ENCODE measurements around the gene ZYX. TPM values are rescaled to one million over a fixed set of nuclear protein-coding genes. Genes with fewer than 3 reads are reported as not detected.
A peak's percentile ranks its signal among the peaks of the same experiment; 100 is the strongest.
"Not testable (repeated sequence)": the region's sequence is repeated elsewhere in the genome, so short reads cannot be mapped to it uniquely, and the experiment has no call there.

The ZYX gene
- total RNA-seq, 2 experiments from 2014 or later: 189 TPM

GRCh38 chr7:143397710-143398530 is 16.8 kb downstream of the ZYX start:
- H3K9me3 Mint-ChIP-seq: no peaks in the 10 kb centered on the region
- ChIA-PET CTCF (interaction anchor here (1.0 to 1.3 kb wide), 3 partner anchors 8 to 62 kb away, joined by 3 to 4 read pairs (median 4); no protein-coding TSS in a partner anchor), POLR2A (no interaction called here)
- peaks cover 14% of the 10 kb centered on the region for H3K4me1 Mint-ChIP-seq
- no peak overlapping the region for H3K4me3 Mint-ChIP-seq
- peaks cover 2% of the 10 kb centered on the region for H3K36me3 Mint-ChIP-seq (ENCODE audit: low read depth)
- DNase-seq: no peak
- no peak overlapping the region for H3K27ac Mint-ChIP-seq
- H3K27me3 Mint-ChIP-seq: no peaks in the 10 kb centered on the region

- Mint-ChIP-seq H3K27me3 (no peaks in the 10 kb centered on the region), H3K27ac (no peak overlapping the region), H3K4me3 (no peak overlapping the region), H3K36me3 (ENCODE audit: low read depth) (no peaks in the 10 kb centered on the region), H3K9me3 (no peaks in the 10 kb centered on the region), H3K4me1 (peaks cover 15% of the 10 kb centered on the region)
- DNase-seq: no peak
- ChIA-PET POLR2A (no interaction called here), CTCF (interaction anchor here (1.0 to 1.3 kb wide), 3 partner anchors 8 to 63 kb away, joined by 3 to 4 read pairs (median 4); no protein-coding TSS in a partner anchor)
These were observed 17.5 kb downstream of the ZYX start for GRCh38 chr7:143398616-143399015.

GRCh38 chr7:143399151-143399550 is 18.0 kb downstream of the ZYX start:
- POLR2A ChIA-PET: no interaction called here
- H3K27me3 Mint-ChIP-seq: no peaks in the 10 kb centered on the region
- DNase-seq: no peak
- no peaks in the 10 kb centered on the region for H3K9me3 Mint-ChIP-seq
- no peak overlapping the region for H3K27ac Mint-ChIP-seq
- no peak overlapping the region for H3K4me3 Mint-ChIP-seq
- CTCF ChIA-PET: interaction anchor here (1.0 to 1.3 kb wide), 3 partner anchors 9 to 63 kb away, joined by 3 to 4 read pairs (median 3); no protein-coding TSS in a partner anchor
- H3K4me1 Mint-ChIP-seq: peaks cover 13% of the 10 kb centered on the region
- H3K36me3 Mint-ChIP-seq (ENCODE audit: low read depth): no peaks in the 10 kb centered on the region

GRCh38 chr7:143399642-143400041 is 18.5 kb downstream of the ZYX start:
- no peak overlapping the region for H3K27ac Mint-ChIP-seq
- ChIA-PET CTCF (interaction anchor here (1.3 kb wide), 2 partner anchors 9 to 15 kb away, joined by 3 read pairs; no protein-coding TSS in a partner anchor), POLR2A (no interaction called here)
- no peaks in the 10 kb centered on the region for H3K36me3 Mint-ChIP-seq (ENCODE audit: low read depth)
- no peak for DNase-seq
- no peaks in the 10 kb centered on the region for H3K27me3 Mint-ChIP-seq
- no peaks in the 10 kb centered on the region for H3K9me3 Mint-ChIP-seq
- no peak overlapping the region for H3K4me3 Mint-ChIP-seq
- H3K4me1 Mint-ChIP-seq: peaks cover 13% of the 10 kb centered on the region

- CTCF ChIA-PET: interaction anchor here (0.6 to 3.7 kb wide), 8 partner anchors 9 to 161 kb away, joined by 3 to 18 read pairs (median 3); no protein-coding TSS in a partner anchor
- H3K4me1 Mint-ChIP-seq: peaks cover 10% of the 10 kb centered on the region
- no peaks in the 10 kb centered on the region for H3K27me3 Mint-ChIP-seq
- no peak overlapping the region for H3K4me3 Mint-ChIP-seq
- H3K27ac Mint-ChIP-seq: no peak overlapping the region
- no peaks in the 10 kb centered on the region for H3K9me3 Mint-ChIP-seq
- POLR2A ChIA-PET: no interaction called here
- H3K36me3 Mint-ChIP-seq (ENCODE audit: low read depth): no peaks in the 10 kb centered on the region
- no peak for DNase-seq
These were observed 20.1 kb downstream of the ZYX start for GRCh38 chr7:143401265-143401664.

- peaks cover 19% of the 10 kb centered on the region for H3K4me1 Mint-ChIP-seq
- POLR2A ChIA-PET; H3K27ac Mint-ChIP-seq; H3K9me3 Mint-ChIP-seq; H3K36me3 Mint-ChIP-seq (ENCODE audit: low read depth); H3K27me3 Mint-ChIP-seq; DNase-seq; H3K4me3 Mint-ChIP-seq: not testable (repeated sequence)
- CTCF ChIA-PET: interaction anchor here (0.9 to 3.7 kb wide), 4 partner anchors 18 to 187 kb away, joined by 3 to 18 read pairs (median 5); no protein-coding TSS in a partner anchor
These were observed 21.1 kb downstream of the ZYX start for GRCh38 chr7:143402233-143402632.

GRCh38 chr7:143405173-143406001 is 24.2 kb downstream of the ZYX start:
- Mint-ChIP-seq H3K4me3 (no peak overlapping the region), H3K9me3 (no peaks in the 10 kb centered on the region), H3K36me3 (ENCODE audit: low read depth) (peaks cover 2% of the 10 kb centered on the region), H3K4me1 (peaks cover 44% of the 10 kb centered on the region), H3K27ac (no peak overlapping the region), H3K27me3 (no peaks in the 10 kb centered on the region)
- CTCF ChIA-PET: interaction anchor here (1.0 to 5.3 kb wide), 7 partner anchors 10 to 165 kb away, joined by 3 to 41 read pairs (median 8); no protein-coding TSS in a partner anchor
- POLR2A ChIA-PET: interaction anchor here (0.6 kb wide), 1 partner anchor 41 kb away, joined by 5 read pairs; no protein-coding TSS in a partner anchor
- DNase-seq: no peak

GRCh38 chr7:143406002-143406357 is 24.8 kb downstream of the ZYX start:
- DNase-seq: no peak
- ChIA-PET POLR2A (no interaction called here), CTCF (interaction anchor here (1.0 to 5.3 kb wide), 6 partner anchors 10 to 165 kb away, joined by 3 to 41 read pairs (median 8); no protein-coding TSS in a partner anchor)
- Mint-ChIP-seq H3K36me3 (ENCODE audit: low read depth) (peaks cover 2% of the 10 kb centered on the region), H3K4me3 (no peak overlapping the region), H3K27ac (no peak overlapping the region), H3K4me1 (peaks cover 47% of the 10 kb centered on the region), H3K9me3 (no peaks in the 10 kb centered on the region), H3K27me3 (no peaks in the 10 kb centered on the region)

GRCh38 chr7:143407287-143408251 is 26.4 kb downstream of the ZYX start:
- CTCF ChIA-PET: interaction anchor here (0.6 to 5.3 kb wide), 14 partner anchors 8 to 167 kb away, joined by 3 to 41 read pairs (median 4); no protein-coding TSS in a partner anchor
- H3K27ac Mint-ChIP-seq: peak overlapping the region; percentile 56
- DNase-seq: peak; percentile 46
- no peaks in the 10 kb centered on the region for H3K27me3 Mint-ChIP-seq
- H3K9me3 Mint-ChIP-seq: no peaks in the 10 kb centered on the region
- POLR2A ChIA-PET: interaction anchor here (1.1 kb wide), 1 partner anchor 21 kb away, joined by 3 read pairs; no protein-coding TSS in a partner anchor
- peaks cover 47% of the 10 kb centered on the region for H3K4me1 Mint-ChIP-seq
- peak overlapping the region; percentile 70 for H3K4me3 Mint-ChIP-seq
- peaks cover 2% of the 10 kb centered on the region for H3K36me3 Mint-ChIP-seq (ENCODE audit: low read depth)

- ChIA-PET CTCF (interaction anchor here (0.6 to 5.3 kb wide), 8 partner anchors 14 to 168 kb away, joined by 3 to 41 read pairs (median 6); no protein-coding TSS in a partner anchor), POLR2A (interaction anchor here (1.1 kb wide), 1 partner anchor 22 kb away, joined by 3 read pairs; no protein-coding TSS in a partner anchor)
- no peak overlapping the region for H3K27ac Mint-ChIP-seq
- H3K9me3 Mint-ChIP-seq: no peaks in the 10 kb centered on the region
- H3K4me3 Mint-ChIP-seq: peak overlapping the region; percentile 70
- H3K4me1 Mint-ChIP-seq: peaks cover 47% of the 10 kb centered on the region
- no peaks in the 10 kb centered on the region for H3K27me3 Mint-ChIP-seq
- peaks cover 2% of the 10 kb centered on the region for H3K36me3 Mint-ChIP-seq (ENCODE audit: low read depth)
- no peak for DNase-seq
These were observed 27.1 kb downstream of the ZYX start for GRCh38 chr7:143408252-143408685.

- H3K9me3 Mint-ChIP-seq: no peaks in the 10 kb centered on the region
- ChIA-PET CTCF (interaction anchor here (1.7 to 5.3 kb wide), 4 partner anchors 14 to 168 kb away, joined by 5 to 41 read pairs (median 12); no protein-coding TSS in a partner anchor), POLR2A (interaction anchor here (1.1 kb wide), 1 partner anchor 22 kb away, joined by 3 read pairs; no protein-coding TSS in a partner anchor)
- peaks cover 2% of the 10 kb centered on the region for H3K36me3 Mint-ChIP-seq (ENCODE audit: low read depth)
- H3K27me3 Mint-ChIP-seq: no peaks in the 10 kb centered on the region
- H3K4me3 Mint-ChIP-seq: peak within 1 kb of the TSS; percentile 70
- DNase-seq: peak; percentile 50
- H3K4me1 Mint-ChIP-seq: peaks cover 45% of the 10 kb centered on the region
- peak within 1 kb of the TSS; percentile 56 for H3K27ac Mint-ChIP-seq
These were observed 27.8 kb downstream of the ZYX start, which contains the start of gene EPHA1 for GRCh38 chr7:143408686-143409561. Gene EPHA1 (minus strand): TSS chr7:143408856. CDS start chr7:143408805, 51 bp downstream.

Measured in activated CD4-positive, alpha-beta T cell treated with anti-CD3 and anti-CD28 coated beads, Interleukin-2, amount 10 ng/mL, durations not matched to agents 7 days and 5 days (primary cell).